Mammary epithelial cell (primary cell): ENCODE results near the gene SMC3.
"Not testable (repeated sequence)": the region's sequence is repeated elsewhere in the genome, so short reads cannot be mapped to it uniquely, and the experiment has no call there.

Experiments
- EZH2 ChIP-seq: IDR thresholded peaks from 2 replicates; pipeline ENCODE4 v1.6.1; 2012; ENCODE audit warnings: low read length, inconsistent platforms, borderline replicate concordance
- TF ChIP-seq, protein P1 (sequence below), 2 donors: IDR thresholded peaks in 1 of 2; conservative IDR thresholded peaks in 1 of 2; 2 replicates each; pipeline ENCODE4 v1.5.1; 2011 to 2012; ENCODE audit warnings: inconsistent platforms in 2 of 2, low read length in 2 of 2, mild to moderate bottlenecking in 2 of 2, control low read depth in 1 of 2, low read depth in 1 of 2; ENCODE audit not compliant: insufficient read depth in 1 of 2; ENCODE audit errors: extremely low read depth in 1 of 2

GRCh38 chr10:110532628-110533027, 34.9 kb upstream of the SMC3 start:
- TF ChIP-seq, protein P1, sequence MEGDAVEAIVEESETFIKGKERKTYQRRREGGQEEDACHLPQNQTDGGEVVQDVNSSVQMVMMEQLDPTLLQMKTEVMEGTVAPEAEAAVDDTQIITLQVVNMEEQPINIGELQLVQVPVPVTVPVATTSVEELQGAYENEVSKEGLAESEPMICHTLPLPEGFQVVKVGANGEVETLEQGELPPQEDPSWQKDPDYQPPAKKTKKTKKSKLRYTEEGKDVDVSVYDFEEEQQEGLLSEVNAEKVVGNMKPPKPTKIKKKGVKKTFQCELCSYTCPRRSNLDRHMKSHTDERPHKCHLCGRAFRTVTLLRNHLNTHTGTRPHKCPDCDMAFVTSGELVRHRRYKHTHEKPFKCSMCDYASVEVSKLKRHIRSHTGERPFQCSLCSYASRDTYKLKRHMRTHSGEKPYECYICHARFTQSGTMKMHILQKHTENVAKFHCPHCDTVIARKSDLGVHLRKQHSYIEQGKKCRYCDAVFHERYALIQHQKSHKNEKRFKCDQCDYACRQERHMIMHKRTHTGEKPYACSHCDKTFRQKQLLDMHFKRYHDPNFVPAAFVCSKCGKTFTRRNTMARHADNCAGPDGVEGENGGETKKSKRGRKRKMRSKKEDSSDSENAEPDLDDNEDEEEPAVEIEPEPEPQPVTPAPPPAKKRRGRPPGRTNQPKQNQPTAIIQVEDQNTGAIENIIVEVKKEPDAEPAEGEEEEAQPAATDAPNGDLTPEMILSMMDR (conservative IDR thresholded peaks at IDR 0.05 in 1 of 2, IDR thresholded peaks at IDR 0.05 in 1 of 2; ENCODE audit: extremely low read depth in 1 of 2, insufficient read depth in 1 of 2, low read depth in 1 of 2, low read length in 2 of 2), result not testable (repeated sequence)
- TF ChIP-seq EZH2, result not testable (repeated sequence)
